ENCODE measurements around the gene TMOD3.

- TF ChIP-seq CTCF (conservative IDR thresholded peaks at IDR 0.05): no peak
- TF ChIP-seq ZFX (IDR thresholded peaks at IDR 0.05): no peak
Observed at GRCh38 chr15:51876169-51876568, 46.7 kb downstream of the TMOD3 start.
